ENCODE measurements around the gene MICU1.

MICU1 gene

GRCh38 chr10:72364239-72364777 is 261.6 kb downstream of the MICU1 start:
- in situ Hi-C loops (cut with HindIII; ENCODE audit: low pct_ligation_motif_present, low sequenced_read_pairs) = no loop called here
- H3K27ac ChIP-seq = peak overlapping the region; percentile 19
- no peaks in the 10 kb centered on the region for H3K36me3 ChIP-seq (replicated peaks)
- DNase-seq = peak; percentile 93
- H3K4me3 ChIP-seq (ENCODE audit: low read depth, low read length) = peak overlapping the region; percentile 23
- H3K27me3 ChIP-seq (replicated peaks) = no peaks in the 10 kb centered on the region
- peak; percentile 98 for TF ChIP-seq CTCF (IDR thresholded peaks at IDR 0.05; ENCODE audit: low read depth, low read length, missing control alignments)

GRCh38 chr10:72356987-72357386 is 268.9 kb downstream of the MICU1 start:
- Histone ChIP-seq H3K4me3 (ENCODE audit: low read depth, low read length) (no peak overlapping the region), H3K27me3 (replicated peaks) (no peaks in the 10 kb centered on the region), H3K27ac (no peak overlapping the region), H3K36me3 (replicated peaks) (no peaks in the 10 kb centered on the region)
- in situ Hi-C loops (cut with HindIII; ENCODE audit: low pct_ligation_motif_present, low sequenced_read_pairs) = no loop called here
- TF ChIP-seq CTCF (IDR thresholded peaks at IDR 0.05; ENCODE audit: low read depth, low read length, missing control alignments) = no peak
- no peak for DNase-seq

- TF ChIP-seq CTCF (IDR thresholded peaks at IDR 0.05; ENCODE audit: low read depth, low read length, missing control alignments) = no peak
- H3K27ac ChIP-seq = no peak overlapping the region
- no peak for DNase-seq
- H3K4me3 ChIP-seq (ENCODE audit: low read depth, low read length) = no peak overlapping the region
- H3K27me3 ChIP-seq (replicated peaks) = no peaks in the 10 kb centered on the region
- in situ Hi-C loops (cut with HindIII; ENCODE audit: low pct_ligation_motif_present, low sequenced_read_pairs) = no loop called here
- no peaks in the 10 kb centered on the region for H3K36me3 ChIP-seq (replicated peaks)
These were observed 269.8 kb downstream of the MICU1 start for GRCh38 chr10:72356115-72356514.

GRCh38 chr10:72355214-72355555 is 270.7 kb downstream of the MICU1 start:
- DNase-seq = no peak
- no peak for TF ChIP-seq CTCF (IDR thresholded peaks at IDR 0.05; ENCODE audit: low read depth, low read length, missing control alignments)
- Histone ChIP-seq H3K4me3 (ENCODE audit: low read depth, low read length) (peak overlapping the region; percentile 99), H3K36me3 (replicated peaks) (no peaks in the 10 kb centered on the region), H3K27me3 (replicated peaks) (no peaks in the 10 kb centered on the region), H3K27ac (peak overlapping the region; percentile 97)
- in situ Hi-C loops (cut with HindIII; ENCODE audit: low pct_ligation_motif_present, low sequenced_read_pairs) = no loop called here

GRCh38 chr10:72354356-72355213 is 271.3 kb downstream of the MICU1 start, which contains the start of gene DNAJB12:
TSS of gene DNAJB12 (minus strand) at chr10:72354919. CDS start at chr10:72354897, 22 bp downstream.
- DNase-seq = peak; percentile 94
- in situ Hi-C loops (cut with HindIII; ENCODE audit: low pct_ligation_motif_present, low sequenced_read_pairs) = no loop called here
- Histone ChIP-seq H3K4me3 (ENCODE audit: low read depth, low read length) (peak within 1 kb of the TSS; percentile 99), H3K27me3 (replicated peaks) (no peaks in the 10 kb centered on the region), H3K27ac (peak within 1 kb of the TSS; percentile 97), H3K36me3 (replicated peaks) (peaks cover 5% of the 10 kb centered on the region)
- no peak for TF ChIP-seq CTCF (IDR thresholded peaks at IDR 0.05; ENCODE audit: low read depth, low read length, missing control alignments)
